Activated naive CD8-positive, alpha-beta T cell (primary cell): ENCODE measurements around the gene NOL4L.

Experiments
- H3K27ac Mint-ChIP-seq: one replicate; pipeline ENCODE4 v1.8.0; 2021; ENCODE audit warnings: mixed read lengths
- H3K27me3 Mint-ChIP-seq: one replicate; pipeline ENCODE4 v1.8.0; 2021; ENCODE audit warnings: mixed read lengths
- H3K36me3 Mint-ChIP-seq: one replicate; pipeline ENCODE4 v1.8.0; 2021; ENCODE audit warnings: mixed read lengths
- H3K4me1 Mint-ChIP-seq: one replicate; pipeline ENCODE4 v1.8.0; 2021; ENCODE audit warnings: low read depth, mixed read lengths
- H3K4me3 Mint-ChIP-seq: one replicate; pipeline ENCODE4 v1.8.0; 2021; ENCODE audit warnings: mild to moderate bottlenecking, mixed read lengths
- H3K9me3 Mint-ChIP-seq: one replicate; pipeline ENCODE4 v1.8.0; 2021; ENCODE audit warnings: low read depth, mixed read lengths

The NOL4L gene

DNA sequence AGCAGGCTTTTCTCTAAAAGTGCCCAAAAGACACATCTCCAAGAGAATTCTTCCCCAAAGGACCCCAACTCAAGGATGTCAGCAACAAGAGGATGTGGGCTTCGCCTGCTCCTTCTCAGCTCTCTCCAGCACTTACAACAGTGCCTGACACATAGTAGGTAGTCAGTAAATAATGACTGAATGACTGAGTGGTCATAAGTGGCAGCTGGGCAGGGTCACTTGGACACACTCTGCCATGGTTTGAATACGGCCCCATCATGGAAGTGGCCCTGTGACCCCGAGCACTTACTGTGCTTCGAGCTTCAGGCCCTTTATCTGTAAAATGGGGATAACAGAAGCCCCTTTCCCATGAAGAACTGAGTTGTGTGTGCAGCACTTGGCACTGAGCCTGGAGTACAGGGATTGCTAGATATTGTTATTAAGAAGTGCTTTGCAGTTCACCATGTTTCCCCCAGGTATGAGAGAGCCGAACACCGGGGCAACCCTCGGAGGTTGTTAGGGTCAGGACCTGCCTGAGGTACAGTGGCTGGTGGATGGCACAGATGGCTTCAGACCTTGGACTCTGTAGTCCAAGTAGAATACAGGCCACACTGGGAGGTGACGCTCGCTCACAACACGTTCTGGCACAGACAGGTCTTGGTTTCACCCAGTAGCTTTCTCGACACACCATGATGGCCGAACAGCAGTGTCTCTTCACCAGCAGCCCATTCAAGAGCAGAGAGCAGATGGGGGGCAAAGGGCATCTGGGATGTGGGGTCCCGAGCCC, 56.0 kb downstream of the NOL4L start:
- H3K27me3 Mint-ChIP-seq = no peaks in the 10 kb centered on the region
- H3K4me1 Mint-ChIP-seq = peaks cover 86% of the 10 kb centered on the region
- H3K9me3 Mint-ChIP-seq = no peaks in the 10 kb centered on the region
- peaks cover 6% of the 10 kb centered on the region for H3K36me3 Mint-ChIP-seq
- peak overlapping the region; percentile 59 for H3K4me3 Mint-ChIP-seq
- peak overlapping the region; percentile 95 for H3K27ac Mint-ChIP-seq

DNA sequence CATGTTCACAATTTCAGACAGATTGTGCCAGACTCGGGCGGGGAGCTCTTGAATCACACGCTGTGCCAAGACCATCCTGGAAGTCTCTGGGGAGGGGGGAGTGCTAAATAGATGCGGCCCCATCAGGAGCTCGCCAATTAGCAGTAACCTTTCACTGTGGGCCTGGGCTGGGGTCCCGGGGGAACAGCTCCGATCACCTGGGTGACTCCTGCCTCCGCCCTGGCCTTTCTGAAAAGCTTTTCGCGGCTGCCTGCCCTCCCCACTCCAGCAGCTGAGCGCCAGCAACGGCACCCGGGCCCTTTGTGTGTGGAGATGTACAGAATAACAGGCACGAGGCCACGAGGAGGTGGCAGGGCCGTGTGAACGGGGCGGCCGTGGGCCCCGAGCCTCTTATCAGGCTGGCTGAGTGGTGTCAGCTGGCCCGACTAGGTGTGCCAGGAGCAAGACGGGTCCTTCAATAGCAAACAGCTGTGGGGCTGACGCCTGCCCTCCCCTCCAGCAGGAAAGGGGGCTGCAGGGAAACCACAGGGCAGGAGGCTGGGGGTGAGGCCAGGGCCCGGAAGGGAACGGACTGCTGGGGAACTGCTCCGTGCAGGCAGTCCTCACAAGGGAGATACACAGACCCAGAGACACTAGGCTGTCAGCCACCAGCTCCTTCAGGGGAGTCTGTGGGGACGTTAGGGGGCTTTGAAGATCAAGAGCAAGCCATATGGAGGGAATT, 56.8 kb downstream of the NOL4L start:
- Mint-ChIP-seq H3K4me3 (peak overlapping the region; percentile 59), H3K27me3 (no peaks in the 10 kb centered on the region), H3K27ac (peak overlapping the region; percentile 95), H3K36me3 (peaks cover 6% of the 10 kb centered on the region), H3K4me1 (peaks cover 86% of the 10 kb centered on the region), H3K9me3 (no peaks in the 10 kb centered on the region)

DNA sequence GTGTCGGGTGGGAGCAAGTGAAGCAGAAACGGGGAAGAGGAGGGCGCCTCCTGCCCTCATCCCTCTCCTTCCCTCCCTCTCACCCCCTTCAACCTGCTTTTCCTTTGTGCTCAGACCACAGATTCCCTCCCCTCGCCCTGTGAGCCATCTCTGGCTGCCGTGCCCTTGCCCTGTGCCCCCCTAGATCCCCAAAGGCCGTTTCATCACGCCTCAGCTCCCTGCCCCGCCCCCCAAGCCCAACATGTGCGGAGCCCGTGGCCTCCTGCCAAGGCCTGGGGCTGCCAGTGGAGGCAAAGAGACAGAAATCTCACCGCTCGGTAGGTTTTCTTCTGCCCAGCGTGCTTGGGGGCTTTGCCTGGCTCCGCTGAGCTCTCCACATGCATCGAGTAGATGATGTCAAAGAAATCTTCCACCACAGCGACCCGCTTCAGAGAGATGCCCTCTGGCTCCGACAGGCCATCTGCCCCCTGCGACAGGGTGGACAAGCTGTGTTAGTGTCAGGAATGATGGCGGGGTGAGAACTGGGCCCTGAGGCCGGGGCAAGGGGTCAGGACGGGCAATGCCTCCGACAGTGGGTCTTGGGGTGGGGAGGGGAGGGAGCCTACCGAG, 57.6 kb downstream of the NOL4L start:
- peak overlapping the region; percentile 65 for H3K4me3 Mint-ChIP-seq
- H3K27me3 Mint-ChIP-seq = no peaks in the 10 kb centered on the region
- no peaks in the 10 kb centered on the region for H3K9me3 Mint-ChIP-seq
- H3K36me3 Mint-ChIP-seq = peaks cover 6% of the 10 kb centered on the region
- peak overlapping the region; percentile 95 for H3K27ac Mint-ChIP-seq
- peaks cover 86% of the 10 kb centered on the region for H3K4me1 Mint-ChIP-seq

DNA sequence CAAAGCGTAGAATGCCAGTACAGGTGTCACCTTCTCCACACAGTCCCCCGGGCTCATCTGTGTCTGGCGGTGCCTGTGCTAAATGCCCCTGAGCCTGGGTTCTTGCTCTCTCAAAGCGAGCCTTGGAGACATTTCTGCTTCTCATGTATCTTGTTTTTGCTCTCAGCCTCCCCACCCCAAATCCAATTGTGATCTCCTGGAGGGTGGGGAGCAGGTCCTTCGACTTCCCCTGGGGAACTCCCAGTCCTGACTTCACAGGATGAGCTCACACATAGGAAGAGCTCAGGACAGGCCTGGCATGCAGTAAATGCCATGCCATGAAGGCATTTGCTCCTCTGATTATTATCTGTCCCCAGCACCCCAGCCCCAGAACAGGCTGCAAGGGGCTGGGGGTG, 58.1 kb downstream of the NOL4L start:
- H3K4me3 Mint-ChIP-seq = peak overlapping the region; percentile 65
- H3K27ac Mint-ChIP-seq = peak overlapping the region; percentile 95
- H3K36me3 Mint-ChIP-seq = peaks cover 6% of the 10 kb centered on the region
- H3K4me1 Mint-ChIP-seq = peaks cover 86% of the 10 kb centered on the region
- no peaks in the 10 kb centered on the region for H3K9me3 Mint-ChIP-seq
- H3K27me3 Mint-ChIP-seq = no peaks in the 10 kb centered on the region

DNA sequence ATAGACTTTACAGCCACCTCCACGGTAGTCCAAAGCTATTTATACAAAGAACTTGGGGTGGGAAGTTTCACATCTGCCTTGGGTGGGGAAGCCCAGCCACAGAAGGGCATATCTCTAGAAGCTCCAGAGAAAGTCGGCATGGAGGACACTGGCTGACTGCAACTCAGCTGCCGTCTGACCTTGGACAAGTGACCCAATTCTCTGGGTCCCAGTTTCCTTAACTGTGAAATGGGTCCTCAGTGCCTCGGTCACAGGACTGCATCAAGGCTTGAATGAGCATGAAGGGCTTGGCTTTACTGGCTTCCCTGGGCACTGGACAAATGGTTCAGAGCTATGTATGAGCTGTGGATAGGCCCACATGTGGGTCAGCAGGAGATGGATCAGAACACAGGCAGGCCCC, 58.6 kb downstream of the NOL4L start:
- H3K4me1 Mint-ChIP-seq = peaks cover 86% of the 10 kb centered on the region
- peak overlapping the region; percentile 65 for H3K4me3 Mint-ChIP-seq
- H3K9me3 Mint-ChIP-seq = no peaks in the 10 kb centered on the region

DNA sequence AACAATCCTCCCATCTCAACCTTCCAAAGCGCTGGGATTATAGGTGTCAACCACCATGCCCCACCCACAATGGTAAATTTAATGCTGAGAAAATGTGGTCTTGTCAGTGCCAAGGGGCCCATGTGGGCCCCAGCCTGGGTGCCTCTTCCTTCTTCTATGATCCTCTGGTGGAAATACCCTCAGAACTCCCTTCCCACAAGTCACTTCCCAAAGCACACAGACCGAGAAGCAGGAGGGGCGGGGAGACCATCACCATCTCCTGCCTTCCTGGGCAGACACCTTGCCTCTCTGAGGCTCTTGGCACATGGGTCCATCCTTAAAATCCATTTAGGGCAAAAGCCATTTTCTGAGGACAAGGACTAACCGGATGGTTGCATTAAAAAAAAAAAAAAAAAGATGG, 59.0 kb downstream of the NOL4L start:
- H3K9me3 Mint-ChIP-seq = no peaks in the 10 kb centered on the region
- peaks cover 87% of the 10 kb centered on the region for H3K4me1 Mint-ChIP-seq
- peaks cover 6% of the 10 kb centered on the region for H3K36me3 Mint-ChIP-seq
- peak overlapping the region; percentile 95 for H3K27ac Mint-ChIP-seq
- H3K27me3 Mint-ChIP-seq = no peaks in the 10 kb centered on the region
- H3K4me3 Mint-ChIP-seq = peak overlapping the region; percentile 56

More for the DNA sequence above, 58.6 kb downstream of the NOL4L start:
- Mint-ChIP-seq H3K27ac (peak overlapping the region; percentile 95), H3K36me3 (peaks cover 6% of the 10 kb centered on the region), H3K27me3 (no peaks in the 10 kb centered on the region)

DNA sequence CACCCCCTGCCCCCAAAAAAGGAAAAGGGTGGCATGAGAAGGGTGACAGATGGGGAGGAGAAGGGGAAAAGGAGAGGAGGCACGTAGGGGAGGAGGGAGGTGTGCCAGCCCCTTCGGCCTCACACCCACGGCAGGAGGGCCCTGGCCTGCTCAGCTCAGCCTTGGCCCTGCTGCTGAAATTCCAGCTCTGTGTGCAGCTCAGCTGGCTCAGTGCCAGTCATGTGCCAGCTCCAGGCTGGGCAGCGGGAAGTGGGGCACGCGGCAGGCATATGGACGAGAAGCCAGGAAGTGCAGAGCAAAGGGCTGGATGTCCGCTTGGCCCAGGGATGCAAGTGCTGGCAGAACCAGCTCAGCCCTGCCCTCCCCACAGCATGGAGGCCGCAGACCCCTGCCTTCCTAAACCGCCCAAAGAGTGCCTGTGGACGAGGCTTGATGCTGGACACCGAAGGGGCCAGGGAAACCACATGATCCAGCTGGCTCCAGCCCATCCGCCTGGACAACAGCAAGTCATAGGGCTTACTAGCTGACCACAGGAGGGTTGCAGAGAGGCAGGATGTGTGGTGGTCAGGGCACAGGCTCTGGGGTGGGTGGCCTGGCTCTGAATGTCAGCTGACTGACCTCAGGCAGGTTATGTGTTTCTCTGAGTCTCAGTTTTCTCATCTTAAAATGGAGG, 60.2 kb downstream of the NOL4L start:
- Mint-ChIP-seq H3K27me3 (no peaks in the 10 kb centered on the region), H3K4me1 (peaks cover 82% of the 10 kb centered on the region), H3K9me3 (no peaks in the 10 kb centered on the region), H3K4me3 (no peak overlapping the region), H3K27ac (peak overlapping the region; percentile 87), H3K36me3 (peaks cover 6% of the 10 kb centered on the region)

DNA sequence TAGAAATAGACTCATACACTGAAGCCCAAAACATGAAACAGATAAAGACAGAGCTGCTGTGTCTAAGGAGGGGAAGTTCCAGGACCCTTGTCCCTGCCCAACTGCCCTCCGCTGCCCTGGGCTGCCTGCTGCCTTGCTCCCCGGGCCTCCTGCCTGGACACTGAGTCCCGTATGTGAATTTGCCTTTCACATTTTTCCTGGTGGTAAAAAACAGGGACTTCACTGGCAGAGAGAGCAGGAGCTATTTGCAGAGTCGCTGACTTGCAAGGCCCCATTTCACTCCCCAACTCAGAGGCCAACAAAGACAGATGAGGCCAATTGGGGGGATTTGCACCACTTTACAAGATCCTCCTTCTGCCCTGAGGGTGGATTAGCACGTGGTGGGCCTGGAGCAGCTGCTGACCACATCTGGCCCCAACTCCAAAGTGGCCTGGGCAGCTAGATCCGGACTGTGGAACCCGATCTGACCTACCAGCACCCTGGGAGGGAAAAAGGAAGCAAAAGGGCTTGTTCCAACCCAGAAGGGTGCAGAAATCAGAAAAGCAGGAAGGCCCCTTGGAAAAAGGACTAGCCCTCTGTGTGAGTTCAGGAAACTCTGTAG, 61.4 kb downstream of the NOL4L start:
- Mint-ChIP-seq H3K36me3 (peaks cover 6% of the 10 kb centered on the region), H3K9me3 (no peaks in the 10 kb centered on the region), H3K27ac (peak overlapping the region; percentile 87)

DNA sequence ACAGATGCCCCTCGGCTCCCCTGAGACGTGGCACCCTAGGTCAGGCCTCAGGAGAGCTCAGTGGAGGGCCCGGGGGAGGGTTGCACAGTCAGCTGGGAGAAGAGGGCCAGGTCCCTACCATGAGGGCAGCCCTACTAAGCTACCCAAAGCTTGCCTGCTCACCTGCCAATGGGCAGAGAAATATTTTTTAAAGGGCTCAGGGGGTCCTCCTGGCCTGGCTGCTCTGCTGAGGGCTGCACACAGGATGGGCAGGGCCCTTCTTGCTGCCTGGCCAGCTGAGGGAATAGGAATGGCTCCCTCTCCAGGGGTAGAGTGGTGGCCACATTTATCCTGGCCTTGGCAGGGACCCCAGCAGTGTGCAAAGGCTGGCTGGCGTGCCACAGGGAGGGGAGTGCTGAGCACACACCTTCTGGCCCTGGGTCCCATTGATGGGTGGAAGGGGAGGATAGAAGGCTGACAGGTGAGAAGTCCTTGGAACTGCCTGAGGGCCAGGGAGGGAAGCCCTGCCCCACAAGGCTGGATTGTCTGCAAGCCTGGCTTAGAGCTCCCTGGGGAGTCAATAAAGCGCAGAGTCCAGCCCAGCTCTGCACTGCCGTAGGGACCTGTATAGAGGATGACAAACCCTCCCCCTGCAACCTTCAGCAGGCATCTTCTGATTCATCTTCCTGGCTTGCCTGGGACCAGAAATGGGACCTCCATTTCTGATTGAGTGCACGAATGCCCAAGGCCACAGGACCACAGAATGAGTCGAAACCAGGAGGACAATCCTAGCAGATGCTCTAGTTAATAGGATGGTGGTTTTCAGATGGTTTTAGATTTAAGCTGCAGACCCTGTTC, 62.1 kb downstream of the NOL4L start:
- Mint-ChIP-seq H3K27ac (peak overlapping the region; percentile 81), H3K9me3 (no peaks in the 10 kb centered on the region), H3K4me3 (peak overlapping the region; percentile 47), H3K36me3 (peaks cover 6% of the 10 kb centered on the region), H3K4me1 (peaks cover 63% of the 10 kb centered on the region), H3K27me3 (no peaks in the 10 kb centered on the region)

More for the DNA sequence above, 61.4 kb downstream of the NOL4L start:
- no peaks in the 10 kb centered on the region for H3K27me3 Mint-ChIP-seq
- peaks cover 70% of the 10 kb centered on the region for H3K4me1 Mint-ChIP-seq
- peak overlapping the region; percentile 47 for H3K4me3 Mint-ChIP-seq

DNA sequence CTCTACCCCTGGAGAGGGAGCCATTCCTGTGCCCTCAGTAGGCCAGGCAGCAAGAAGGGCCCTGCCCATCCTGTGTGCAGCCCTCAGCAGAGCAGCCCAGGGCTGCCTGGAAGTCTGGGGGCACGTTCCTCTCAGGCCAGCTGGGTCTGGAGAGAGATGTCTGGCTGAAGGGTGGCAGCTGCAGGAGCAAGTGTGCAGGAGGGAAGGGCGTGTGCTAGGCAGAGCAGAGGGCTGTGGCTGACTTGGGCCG, 62.7 kb downstream of the NOL4L start:
- Mint-ChIP-seq H3K36me3 (peaks cover 6% of the 10 kb centered on the region), H3K4me3 (no peak overlapping the region), H3K27ac (peak overlapping the region; percentile 61), H3K9me3 (no peaks in the 10 kb centered on the region), H3K27me3 (no peaks in the 10 kb centered on the region), H3K4me1 (peaks cover 61% of the 10 kb centered on the region)

DNA sequence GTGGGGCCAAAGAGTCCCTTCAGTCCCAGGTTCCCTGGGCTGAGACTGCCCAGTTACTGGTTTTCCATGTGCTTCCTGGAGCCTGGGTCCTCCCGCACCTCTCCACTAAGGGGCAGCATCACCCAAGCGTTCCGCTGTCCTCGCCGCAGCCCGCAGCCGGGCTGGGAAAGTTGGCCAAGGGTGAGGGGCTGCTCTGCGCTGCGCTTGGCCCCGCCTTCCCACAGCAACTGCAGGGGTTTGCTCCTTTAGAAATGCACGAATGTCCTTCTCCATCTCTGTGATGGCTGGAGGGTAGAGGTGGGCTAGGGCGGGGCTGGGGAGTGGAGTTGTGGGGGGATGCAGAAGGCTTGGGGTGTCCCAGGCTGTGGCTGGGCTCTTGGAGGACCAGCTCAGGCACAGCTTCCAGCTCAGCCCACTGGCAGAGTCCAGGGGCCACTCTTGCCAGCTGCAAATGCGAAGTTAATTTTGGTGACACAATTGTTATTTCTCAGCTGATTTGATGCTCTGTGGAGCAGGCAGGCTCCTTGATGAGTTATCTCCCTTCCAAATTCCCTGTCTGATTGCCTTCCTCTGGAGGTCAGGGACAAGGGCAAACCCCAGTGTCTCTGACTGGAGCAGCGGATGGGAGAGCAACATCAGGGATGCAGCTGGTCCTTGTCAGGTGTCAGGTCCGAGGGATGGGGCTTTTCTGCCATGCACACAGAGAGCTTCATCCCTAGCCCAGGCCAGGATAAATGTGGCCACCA, 63.2 kb downstream of the NOL4L start:
- peaks cover 6% of the 10 kb centered on the region for H3K36me3 Mint-ChIP-seq
- H3K4me1 Mint-ChIP-seq = peaks cover 56% of the 10 kb centered on the region
- peak overlapping the region; percentile 84 for H3K27ac Mint-ChIP-seq
- H3K4me3 Mint-ChIP-seq = peak overlapping the region; percentile 13
- no peaks in the 10 kb centered on the region for H3K9me3 Mint-ChIP-seq
- no peaks in the 10 kb centered on the region for H3K27me3 Mint-ChIP-seq

DNA sequence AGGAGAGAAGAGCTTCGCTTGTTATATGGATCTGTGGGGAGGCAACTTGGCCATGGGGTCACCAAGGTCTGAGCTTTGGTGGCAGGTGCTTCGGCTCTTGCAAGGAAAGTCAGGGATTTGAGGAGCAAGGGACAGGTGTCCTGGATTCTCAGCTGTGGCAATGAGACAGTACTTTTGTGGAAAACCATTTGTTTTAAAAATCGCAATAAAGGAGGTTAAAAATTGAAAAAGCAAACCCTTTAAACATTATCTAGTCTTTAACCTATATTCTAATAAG, 64.3 kb downstream of the NOL4L start:
- Mint-ChIP-seq H3K27ac (peak overlapping the region; percentile 84), H3K4me1 (peaks cover 55% of the 10 kb centered on the region), H3K4me3 (no peak overlapping the region), H3K27me3 (no peaks in the 10 kb centered on the region), H3K9me3 (no peaks in the 10 kb centered on the region), H3K36me3 (peaks cover 2% of the 10 kb centered on the region)

DNA sequence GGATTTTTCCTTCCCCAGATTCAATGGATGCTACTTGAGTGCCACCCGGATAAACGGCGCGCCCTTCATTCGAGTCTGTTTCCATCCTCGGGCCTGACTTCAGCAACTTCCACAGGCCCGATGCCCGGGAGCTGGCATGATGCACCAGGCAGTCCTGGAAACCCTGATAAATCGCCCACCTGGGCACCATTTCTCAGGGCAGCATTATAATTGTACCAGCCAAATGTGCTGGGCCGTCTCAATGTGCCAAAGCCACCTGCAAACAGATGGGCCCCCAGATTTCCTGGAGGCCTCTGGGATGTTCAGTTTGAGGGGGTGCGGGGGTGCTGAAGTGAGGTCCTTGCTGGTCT, 65.8 kb downstream of the NOL4L start:
- no peak overlapping the region for H3K27ac Mint-ChIP-seq
- H3K4me3 Mint-ChIP-seq = no peak overlapping the region
- peaks cover 59% of the 10 kb centered on the region for H3K4me1 Mint-ChIP-seq
- no peaks in the 10 kb centered on the region for H3K9me3 Mint-ChIP-seq
- H3K27me3 Mint-ChIP-seq = no peaks in the 10 kb centered on the region
- H3K36me3 Mint-ChIP-seq = peaks cover 2% of the 10 kb centered on the region
